HFF-Myc (cell line): Measurements from ENCODE around the gene SOD1.

Source experiments
- DNase-seq: peaks from one replicate; pipeline ENCODE4 v3.0.0-alpha.2; 2011; ENCODE audit warnings: low read depth; ENCODE audit errors: extremely low read depth
- H3K4me3 ChIP-seq: replicated peaks from 2 replicates; pipeline ENCODE4 v1.5.1; 2011; ENCODE audit warnings: low read depth, mild to moderate bottlenecking, control low read depth, low read length
- CTCF ChIP-seq: IDR thresholded peaks from 2 replicates; pipeline ENCODE4 v1.5.1; 2012; ENCODE audit warnings: mild to moderate bottlenecking, low read depth, low read length, control low read depth; ENCODE audit errors: missing control alignments

Gene SOD1

DNA sequence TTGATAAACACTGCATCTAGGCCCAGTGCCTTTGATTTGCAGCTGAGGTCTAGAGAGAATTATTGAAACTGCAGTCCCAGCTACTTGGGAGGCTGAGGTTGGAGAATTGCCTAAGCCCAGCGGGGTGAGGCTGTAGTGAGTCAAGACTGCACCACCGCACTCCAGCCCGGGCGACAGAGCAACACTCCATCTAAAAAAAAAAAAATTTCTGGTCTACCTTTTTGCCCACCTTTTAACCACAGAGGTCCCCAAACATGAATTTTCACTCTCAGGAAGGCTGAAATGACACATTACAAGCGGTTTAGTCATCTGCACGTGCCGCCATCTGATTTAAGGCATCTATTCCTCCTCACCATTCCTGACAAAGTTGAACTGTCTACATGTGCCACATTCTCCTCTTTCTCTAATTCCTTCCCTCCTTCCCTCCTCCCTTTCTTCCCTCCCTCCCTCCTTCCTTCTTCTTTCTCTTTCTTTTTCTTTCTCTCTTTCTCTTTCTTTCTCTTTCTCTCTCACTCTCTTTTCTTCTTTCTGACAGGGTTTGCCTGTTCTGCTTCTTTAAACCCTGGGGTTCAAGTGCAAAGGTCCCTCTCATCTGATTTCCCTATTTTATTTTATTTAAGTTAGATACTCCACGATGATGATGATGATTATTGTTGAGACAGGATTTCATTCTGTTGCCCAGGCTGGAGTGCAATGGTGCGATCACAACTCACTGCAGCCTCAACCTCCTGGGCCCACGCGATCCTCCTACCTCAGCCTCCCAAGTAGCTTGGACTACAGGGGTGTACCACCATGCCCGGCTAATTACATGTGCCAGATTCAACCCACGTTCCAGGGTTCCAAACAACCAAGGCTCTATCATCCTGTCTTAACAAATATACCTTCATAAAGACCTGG lies 3.0 kb upstream of the SOD1 start:
- no peak overlapping the region for H3K4me3 ChIP-seq
- no peak for DNase-seq
- no peak for TF ChIP-seq CTCF

DNA sequence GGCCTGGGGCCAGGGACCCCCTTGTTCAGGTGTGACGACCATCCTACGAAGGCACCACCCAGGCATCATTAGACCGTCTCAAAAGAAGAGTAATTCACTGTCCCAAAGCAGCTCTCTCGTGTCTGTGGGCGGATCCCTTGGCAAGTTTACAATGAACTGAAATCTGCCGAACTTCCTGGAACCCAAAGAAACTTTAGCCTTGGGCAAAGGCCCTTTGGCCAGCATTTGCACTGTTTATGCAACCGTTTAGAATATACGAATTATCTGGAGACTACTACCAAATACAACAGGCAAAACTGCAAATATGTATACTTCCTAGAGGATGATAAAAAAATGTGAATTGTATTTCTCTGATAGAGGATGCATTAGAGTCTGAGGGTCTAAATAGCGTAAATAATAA lies 1.4 kb upstream of the SOD1 start:
- no peak overlapping the region for H3K4me3 ChIP-seq
- TF ChIP-seq CTCF, result no peak
- no peak for DNase-seq

- no peak for TF ChIP-seq CTCF
- DNase-seq, result no peak
These were observed 282 bp upstream of the SOD1 start for GRCh38 chr21:31659286-31659535.

DNA sequence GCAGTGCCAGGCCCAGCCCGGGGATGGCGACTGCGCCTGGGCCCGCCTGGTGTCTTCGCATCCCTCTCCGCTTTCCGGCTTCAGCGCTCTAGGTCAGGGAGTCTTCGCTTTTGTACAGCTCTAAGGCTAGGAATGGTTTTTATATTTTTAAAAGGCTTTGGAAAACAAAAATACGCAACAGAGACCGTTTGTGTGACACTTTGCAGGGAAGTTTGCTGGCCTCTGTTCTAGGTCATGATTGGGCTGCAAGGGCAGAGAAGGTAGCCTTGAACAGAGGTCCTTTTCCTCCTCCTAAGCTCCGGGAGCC lies 719 bp downstream of the SOD1 start:
- H3K4me3 ChIP-seq, result peak overlapping the region; percentile 90
- DNase-seq, result no peak

More at GRCh38 chr21:31659286-31659535, 282 bp upstream of the SOD1 start:
- peak overlapping the region; percentile 90 for H3K4me3 ChIP-seq

GRCh38 chr21:31660591-31660990 lies 1.1 kb downstream of the SOD1 start:
- no peak for DNase-seq
- H3K4me3 ChIP-seq, result peak overlapping the region; percentile 90
- TF ChIP-seq CTCF, result no peak

More for the DNA sequence above, 719 bp downstream of the SOD1 start:
- no peak for TF ChIP-seq CTCF

- TF ChIP-seq CTCF, result no peak
- no peak overlapping the region for H3K4me3 ChIP-seq
- no peak for DNase-seq
These were observed 4.2 kb downstream of the SOD1 start for GRCh38 chr21:31663584-31664249.
